ENCODE data around the gene LRRIQ3. TPM values are rescaled to one million over a fixed set of nuclear protein-coding genes. Genes with fewer than 3 reads are reported as not detected.

The LRRIQ3 gene
- total RNA-seq, 1 experiment from 2014 or later, result 0.14 TPM

Other genes with a start within 250 kb of the LRRIQ3 start
- gene FPGT, start 66 bp upstream of the LRRIQ3 start, total RNA-seq (2014; rRNA removed; shearing (Covaris generic)), result 17.9 and 29.9 TPM in 2 replicates
- 0.25 TPM in 1 of 2 replicates, not detected in the other for gene TNNI3K, start 37.2 kb upstream of the LRRIQ3 start, total RNA-seq (2014; rRNA removed; shearing (Covaris generic))